ENCODE measurements around the gene GKN2.
"Not testable (repeated sequence)": the region's sequence is repeated elsewhere in the genome, so short reads cannot be mapped to it uniquely, and the experiment has no call there.

GKN2 gene

GRCh38 chr2:68918497-68918896, 34.2 kb downstream of the GKN2 start:
- no peak for DNase-seq (ENCODE audit: low spot score)

GRCh38 chr2:68917034-68917718, 35.5 kb downstream of the GKN2 start:
- DNase-seq (ENCODE audit: low spot score): no peak

GRCh38 chr2:68916226-68916625, 36.5 kb downstream of the GKN2 start:
- DNase-seq (ENCODE audit: low spot score): no peak

DNA sequence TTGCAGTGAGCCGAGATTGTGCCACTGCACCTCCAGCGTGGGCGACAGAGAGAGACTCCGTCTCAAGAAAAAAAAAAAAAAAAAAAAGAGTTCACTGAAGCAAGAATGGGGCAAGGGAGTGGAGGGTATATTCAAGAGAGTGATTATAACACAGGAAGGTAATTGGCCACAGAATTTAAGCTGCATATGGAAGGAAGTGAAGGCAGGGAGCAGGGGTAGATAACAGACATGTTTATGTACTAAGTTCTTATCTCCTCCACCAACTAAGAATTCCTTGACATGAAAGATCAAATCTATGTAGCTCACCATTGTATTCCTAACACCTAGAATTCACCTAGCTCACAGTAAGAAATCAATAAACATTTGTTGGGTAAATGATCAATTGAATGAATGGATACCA, 37.3 kb downstream of the GKN2 start:
- no peak for DNase-seq (ENCODE audit: low spot score)

- DNase-seq (ENCODE audit: low spot score): no peak
Observed at GRCh38 chr2:68913359-68913758, 39.3 kb downstream of the GKN2 start.

DNA sequence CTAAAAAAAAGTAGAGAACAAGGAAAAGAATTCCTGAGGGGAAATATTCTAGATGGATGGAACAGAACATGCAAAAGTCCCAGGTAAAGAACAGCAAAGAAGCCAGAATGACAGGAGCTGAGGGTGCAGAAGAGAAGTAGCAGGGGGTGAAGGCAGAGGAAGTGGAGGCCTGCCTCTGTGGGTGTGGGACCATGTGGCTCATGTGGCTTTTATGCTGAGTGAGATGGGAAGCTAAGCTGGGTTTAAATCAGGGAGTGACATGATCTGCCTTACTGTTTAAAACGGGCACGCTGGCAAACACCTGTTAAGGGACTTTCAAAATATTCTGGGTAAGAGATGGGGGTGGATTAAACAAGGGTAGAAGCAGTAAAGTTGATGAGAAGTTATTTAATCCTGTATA, 40.0 kb downstream of the GKN2 start:
- DNase-seq (ENCODE audit: low spot score): peak; percentile 64

DNA sequence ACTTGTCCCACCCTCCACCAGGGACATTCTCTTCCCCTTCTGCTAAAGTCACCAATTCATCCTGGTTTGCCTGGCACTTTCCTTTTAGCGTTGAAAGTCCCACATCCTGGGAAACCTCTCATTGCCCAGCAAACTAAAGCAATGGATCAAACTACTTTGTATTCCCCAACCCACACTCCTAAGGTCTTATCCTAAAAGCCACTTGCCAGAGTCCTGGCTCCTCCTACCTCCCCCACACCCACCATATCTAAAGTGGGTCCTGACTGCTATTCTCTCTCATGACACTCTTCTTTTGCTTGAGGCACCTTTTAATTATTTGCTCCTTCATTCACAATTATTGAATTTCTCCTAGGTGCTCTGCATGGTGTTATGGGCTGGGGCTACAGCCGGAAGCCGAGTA, 40.6 kb downstream of the GKN2 start:
- no peak for DNase-seq (ENCODE audit: low spot score)

GRCh38 chr2:68911709-68912108, 41.0 kb downstream of the GKN2 start:
- no peak for DNase-seq (ENCODE audit: low spot score)

DNA sequence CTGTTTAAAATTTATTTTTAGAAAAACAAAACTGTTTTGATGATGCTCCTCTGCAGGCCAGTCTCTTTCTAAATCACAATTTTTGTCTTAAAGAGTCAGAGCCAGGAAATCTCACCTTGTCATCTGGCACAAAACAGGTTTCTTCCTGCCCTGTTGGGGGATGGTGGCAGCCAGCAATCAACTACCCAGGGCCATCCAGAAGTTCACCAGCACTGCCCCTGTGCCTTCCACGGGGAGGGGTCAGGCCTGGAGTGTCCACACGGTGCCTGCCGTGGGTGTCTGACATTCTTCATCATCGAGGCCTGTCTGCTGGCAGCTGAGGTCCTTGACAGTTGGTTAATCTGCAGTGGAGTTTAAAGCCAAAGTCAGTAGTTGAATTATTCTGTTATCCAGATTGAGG, 41.4 kb downstream of the GKN2 start:
- no peak for DNase-seq (ENCODE audit: low spot score)

DNA sequence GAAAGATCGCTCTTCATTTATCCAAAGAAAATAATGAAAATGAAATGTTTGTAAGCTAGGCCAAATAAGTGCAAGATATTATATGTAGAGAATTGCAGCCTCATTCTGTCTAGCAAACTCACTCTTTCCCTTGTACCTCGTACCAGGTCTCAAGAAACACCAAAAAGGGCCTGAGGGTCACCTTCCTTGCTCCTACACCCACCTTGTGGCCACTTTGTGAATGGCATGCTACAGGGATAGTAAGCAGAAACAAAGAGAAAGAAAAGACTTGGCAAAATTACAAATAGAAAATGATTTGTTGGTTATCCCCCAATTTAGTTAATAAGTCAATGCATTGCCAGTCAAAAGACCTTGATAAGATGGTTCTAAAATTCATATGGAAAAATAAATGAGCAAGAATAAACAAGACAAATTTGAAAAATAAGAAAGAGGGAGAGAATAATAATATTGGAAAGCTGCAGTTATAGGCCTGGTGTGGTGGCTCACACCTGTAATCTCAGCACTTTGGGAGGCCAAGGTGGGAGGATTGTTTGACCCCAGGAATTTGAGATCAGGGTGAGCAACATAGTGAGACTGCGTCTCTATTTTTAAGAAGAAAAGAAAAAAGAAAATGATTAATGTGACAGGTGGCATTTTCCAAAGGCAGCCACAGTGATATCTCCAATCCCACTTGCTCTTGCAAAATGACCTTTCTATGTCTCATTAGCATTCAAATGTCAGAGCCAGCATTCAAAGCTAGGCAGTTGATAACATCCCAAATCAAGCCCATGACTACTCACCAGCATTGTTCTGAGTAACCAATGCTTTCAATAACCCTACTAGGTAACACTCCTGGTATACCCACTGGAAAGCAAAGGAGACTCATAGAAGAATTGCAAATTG, 42.7 kb downstream of the GKN2 start:
- peak; percentile 87 for DNase-seq (ENCODE audit: low spot score)

GRCh38 chr2:68908392-68908970, 44.2 kb downstream of the GKN2 start:
- peak; percentile 94 for DNase-seq (ENCODE audit: low spot score)

- DNase-seq (ENCODE audit: low spot score): no peak
Observed at GRCh38 chr2:68907920-68908253, 44.8 kb downstream of the GKN2 start.

DNA sequence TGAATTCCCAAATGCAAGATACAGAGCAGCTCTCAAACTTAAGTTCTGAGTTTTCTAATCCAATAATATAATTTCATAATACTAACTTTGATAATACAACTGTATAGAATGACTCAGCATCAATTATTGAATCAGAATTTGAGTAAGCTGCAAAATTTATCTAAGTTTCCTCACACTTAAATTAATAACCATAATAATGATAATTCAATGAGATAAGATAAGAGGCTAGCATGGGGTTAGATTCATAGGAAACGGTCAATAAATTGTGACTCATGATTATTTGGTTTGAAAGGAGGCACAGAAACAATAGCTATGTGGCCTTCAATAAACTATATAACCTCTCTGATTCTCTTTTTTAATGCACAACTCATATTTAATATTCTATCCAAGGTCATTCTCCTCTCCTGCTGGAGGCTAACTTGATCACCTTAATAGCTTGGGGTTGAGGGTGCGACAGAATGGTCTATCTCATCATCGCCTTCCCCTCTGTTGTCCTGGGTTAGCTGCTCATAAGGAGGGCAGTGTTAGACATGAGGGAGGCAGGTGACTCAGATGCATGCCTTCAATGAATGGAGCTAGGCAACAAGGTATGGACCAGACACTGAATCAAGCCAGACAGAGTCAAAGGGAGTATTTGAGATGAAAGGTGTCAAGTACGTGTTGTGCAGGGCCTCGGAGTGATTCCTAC, 45.3 kb downstream of the GKN2 start:
- no peak for DNase-seq (ENCODE audit: low spot score)

DNA sequence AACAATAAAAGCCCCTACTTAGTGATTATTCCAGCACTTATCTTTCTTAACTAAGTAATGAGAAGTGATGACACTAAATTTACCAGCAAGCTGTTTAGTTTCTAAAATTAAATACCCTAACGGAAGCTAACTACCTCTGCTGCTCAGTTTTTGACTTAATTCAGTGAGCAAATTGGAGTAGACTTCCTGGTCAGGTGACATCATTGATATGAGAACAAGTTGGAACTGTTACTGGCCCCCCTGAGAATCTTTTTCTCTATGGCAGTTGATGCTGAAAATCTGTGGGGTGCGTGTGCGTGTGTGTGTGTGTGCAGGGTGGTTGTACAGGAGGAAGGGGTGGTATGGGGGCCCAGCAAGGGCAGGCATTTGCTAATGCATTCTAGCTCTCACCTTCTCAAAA, 46.0 kb downstream of the GKN2 start:
- no peak for DNase-seq (ENCODE audit: low spot score)

GRCh38 chr2:68905116-68905515, 47.6 kb downstream of the GKN2 start:
- DNase-seq (ENCODE audit: low spot score): no peak

DNA sequence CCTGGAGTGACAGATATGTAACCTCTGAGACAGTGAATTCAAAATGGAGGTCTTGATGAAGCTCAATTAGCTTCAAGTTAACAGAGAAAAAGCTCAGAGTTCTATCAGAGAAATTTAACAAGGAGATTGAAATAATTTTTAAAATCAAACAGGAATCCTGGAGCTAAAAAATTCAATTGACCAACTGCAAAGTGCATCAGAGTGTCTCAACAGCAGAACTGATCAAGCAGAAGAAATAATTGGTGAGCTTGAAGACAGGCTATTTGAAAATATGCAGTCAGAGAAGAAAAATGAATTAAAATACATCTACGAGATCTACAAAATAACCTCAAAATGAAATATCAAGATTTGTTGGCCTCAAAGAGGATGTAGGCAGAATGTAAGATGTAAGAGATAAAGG, 51.1 kb downstream of the GKN2 start:
- DNase-seq (ENCODE audit: low spot score): no peak

DNA sequence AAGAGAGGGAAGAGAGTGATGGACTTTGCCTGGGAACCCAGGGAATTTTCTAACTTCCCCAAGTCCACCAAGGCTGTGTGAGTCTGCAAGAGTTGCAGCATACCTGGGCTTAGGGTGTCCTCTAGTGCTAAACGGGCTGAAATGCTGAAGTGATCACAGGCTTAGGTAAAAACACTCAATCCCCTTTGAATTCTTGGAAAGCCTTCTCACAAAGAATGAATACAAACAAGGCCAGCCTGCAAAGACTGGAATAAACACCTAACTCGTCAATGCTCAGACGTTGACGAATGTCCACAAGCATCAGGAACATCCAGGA, 51.5 kb downstream of the GKN2 start:
- no peak for DNase-seq (ENCODE audit: low spot score)

DNA sequence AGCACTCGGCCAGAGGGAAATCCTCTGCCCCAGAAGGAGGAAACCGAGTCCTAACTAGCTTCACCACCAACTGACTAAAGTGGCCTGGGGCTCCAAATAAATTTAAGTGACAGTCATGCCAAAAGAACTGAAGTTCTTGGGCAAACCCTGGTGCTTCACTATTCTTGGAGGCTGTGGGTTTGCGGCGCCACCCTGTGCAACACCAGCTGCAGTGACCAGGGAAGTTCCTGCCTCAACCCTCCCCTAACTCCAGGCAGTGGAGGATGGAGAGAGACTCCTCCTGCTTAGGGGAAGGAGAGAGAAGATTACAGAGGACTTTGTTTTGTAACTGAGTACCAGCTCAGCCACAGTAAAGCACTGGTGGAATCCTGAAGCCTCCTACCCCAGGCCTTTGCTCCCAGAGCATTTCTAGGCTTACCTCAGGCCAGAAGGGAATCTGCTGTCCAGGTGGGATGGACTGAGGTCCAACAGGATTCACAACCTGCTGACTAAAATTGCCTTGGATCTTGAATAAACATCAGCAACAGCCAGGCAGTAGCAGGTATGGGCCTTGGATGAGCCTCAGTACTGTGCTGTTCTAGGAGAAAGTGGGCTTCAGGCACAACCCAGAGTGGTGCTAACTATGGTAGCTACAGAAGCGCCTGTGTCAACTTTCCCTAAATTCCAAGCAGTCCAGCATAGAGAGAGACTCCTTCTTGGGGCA, 52.0 kb downstream of the GKN2 start:
- no peak for DNase-seq (ENCODE audit: low spot score)

DNA sequence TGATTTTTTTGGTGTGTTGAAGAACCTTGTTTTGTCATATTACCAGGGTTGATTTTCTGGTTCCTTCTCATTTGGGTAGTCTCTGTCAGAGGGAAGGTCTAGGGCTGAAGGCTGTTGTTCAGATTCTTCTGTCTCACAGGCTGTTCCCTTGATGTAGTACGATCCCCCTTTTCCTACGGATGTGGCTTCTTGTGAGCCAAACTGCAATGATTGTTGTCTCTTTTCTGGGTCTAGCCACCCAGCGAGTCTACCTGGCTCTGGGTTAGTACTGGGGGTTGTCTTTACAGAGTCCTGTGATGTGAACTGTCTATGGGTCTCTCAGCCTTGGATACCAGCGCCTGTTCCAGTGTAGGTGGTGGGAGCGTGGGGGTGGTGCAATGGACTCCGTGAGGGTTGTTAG, 56.7 kb downstream of the GKN2 start:
- not testable (repeated sequence) for DNase-seq (ENCODE audit: low spot score)

Measured in activated CD4-positive, alpha-beta T cell treated with anti-CD3 and anti-CD28 coated beads, Interleukin-2, Interleukin-4, amounts not matched to agents 100 ng/mL and 50 ng/mL, durations not matched to agents 16 hours and 8 hours (primary cell).